IPS-18c (cell line): ENCODE results near the gene DGKZ.

Source experiments
- H3K4me3 ChIP-seq: 2 replicates; pipeline ENCODE4 v1.7.0; 2013; ENCODE audit warnings: low read depth, mild to moderate bottlenecking, low read length, moderate library complexity; ENCODE audit not compliant: insufficient read depth
- H3K9me3 ChIP-seq: one replicate; pipeline ENCODE4 v1.6.1; 2013; ENCODE audit warnings: mild to moderate bottlenecking, low read length, moderate library complexity; ENCODE audit not compliant: control insufficient read depth, insufficient read depth

DGKZ gene

GRCh38 chr11:46353698-46354097 lies 6.4 kb downstream of the DGKZ start:
- Histone ChIP-seq H3K9me3 (no peaks in the 10 kb centered on the region), H3K4me3 (no peak overlapping the region)

GRCh38 chr11:46356924-46357482 lies 9.7 kb downstream of the DGKZ start:
- no peak overlapping the region for H3K4me3 ChIP-seq
- H3K9me3 ChIP-seq = no peaks in the 10 kb centered on the region

- Histone ChIP-seq H3K4me3 (no peak overlapping the region), H3K9me3 (no peaks in the 10 kb centered on the region)
Measured at GRCh38 chr11:46357483-46357936, 10.2 kb downstream of the DGKZ start.

GRCh38 chr11:46359953-46360352 lies 12.7 kb downstream of the DGKZ start:
- H3K4me3 ChIP-seq = no peak overlapping the region
- no peaks in the 10 kb centered on the region for H3K9me3 ChIP-seq

- H3K4me3 ChIP-seq = no peak overlapping the region
Measured at GRCh38 chr11:46360878-46361277, 13.6 kb downstream of the DGKZ start.

GRCh38 chr11:46361283-46362155 lies 14.3 kb downstream of the DGKZ start:
- Histone ChIP-seq H3K9me3 (no peaks in the 10 kb centered on the region), H3K4me3 (no peak overlapping the region)

More at GRCh38 chr11:46360878-46361277, 13.6 kb downstream of the DGKZ start:
- H3K9me3 ChIP-seq = no peaks in the 10 kb centered on the region

GRCh38 chr11:46362156-46363030 lies 15.1 kb downstream of the DGKZ start:
- H3K4me3 ChIP-seq = no peak overlapping the region
- H3K9me3 ChIP-seq = no peaks in the 10 kb centered on the region

GRCh38 chr11:46363031-46363407 lies 15.8 kb downstream of the DGKZ start:
- no peak overlapping the region for H3K4me3 ChIP-seq
- H3K9me3 ChIP-seq = no peaks in the 10 kb centered on the region

- no peak overlapping the region for H3K4me3 ChIP-seq
Measured at GRCh38 chr11:46363455-46364005, 16.3 kb downstream of the DGKZ start.

GRCh38 chr11:46364056-46364455 lies 16.8 kb downstream of the DGKZ start:
- H3K9me3 ChIP-seq = no peaks in the 10 kb centered on the region
- no peak overlapping the region for H3K4me3 ChIP-seq

More at GRCh38 chr11:46363455-46364005, 16.3 kb downstream of the DGKZ start:
- no peaks in the 10 kb centered on the region for H3K9me3 ChIP-seq

- peaks cover 2% of the 10 kb centered on the region for H3K9me3 ChIP-seq
- no peak overlapping the region for H3K4me3 ChIP-seq
Measured at GRCh38 chr11:46364791-46365190, 17.5 kb downstream of the DGKZ start.

- H3K9me3 ChIP-seq = peaks cover 2% of the 10 kb centered on the region
Measured at GRCh38 chr11:46366260-46366659, 19.0 kb downstream of the DGKZ start.

GRCh38 chr11:46366661-46367161 lies 19.4 kb downstream of the DGKZ start:
- Histone ChIP-seq H3K9me3 (peaks cover 2% of the 10 kb centered on the region), H3K4me3 (no peak overlapping the region)

More at GRCh38 chr11:46366260-46366659, 19.0 kb downstream of the DGKZ start:
- no peak overlapping the region for H3K4me3 ChIP-seq

GRCh38 chr11:46367244-46367915 lies 20.1 kb downstream of the DGKZ start:
- Histone ChIP-seq H3K9me3 (peaks cover 2% of the 10 kb centered on the region), H3K4me3 (no peak overlapping the region)

GRCh38 chr11:46367916-46368267 lies 20.6 kb downstream of the DGKZ start:
- Histone ChIP-seq H3K9me3 (peaks cover 2% of the 10 kb centered on the region), H3K4me3 (no peak overlapping the region)

- H3K9me3 ChIP-seq = peaks cover 2% of the 10 kb centered on the region
- no peak overlapping the region for H3K4me3 ChIP-seq
Measured at GRCh38 chr11:46369458-46370152, 22.3 kb downstream of the DGKZ start.
